Uterus (tissue), 4 donors: ENCODE measurements around the gene KHDRBS1. TPM values are rescaled to one million over a fixed set of nuclear protein-coding genes. Genes with fewer than 3 reads are reported as not detected.

Experiments
- DNase-seq, 2 donors: peaks; one replicate each; pipeline ENCODE4 v3.0.0-alpha.2; 2019 to 2020
- H3K27ac ChIP-seq, 2 donors: fragments of 200-600 bp; sonication (generic); 1 replicate in 1 of 2; 2 replicates in 1 of 2; pipeline ENCODE4 v1.5.1; 2016 to 2018
- H3K27me3 ChIP-seq, 2 donors: fragments of 200-600 bp; sonication (generic); one replicate each; pipeline ENCODE4 v1.5.1; 2018 to 2019; ENCODE audit warnings: control low read depth in 1 of 2
- H3K36me3 ChIP-seq, 2 donors: fragments of 200-600 bp; sonication (generic); one replicate each; pipeline ENCODE4 v1.5.1; 2019; ENCODE audit warnings: control low read depth in 1 of 2
- H3K4me1 ChIP-seq, 2 donors: fragments of 200-600 bp; sonication (generic); one replicate each; pipeline ENCODE4 v1.5.1; 2018 to 2019; ENCODE audit warnings: control low read depth in 1 of 2
- H3K4me3 ChIP-seq, 2 donors: fragments of 200-600 bp; sonication (generic); 1 replicate in 1 of 2; 2 replicates in 1 of 2; pipeline ENCODE4 v1.5.1; 2018 to 2019; ENCODE audit warnings: mild to moderate bottlenecking in 1 of 2
- H3K9me3 ChIP-seq, 2 donors: fragments of 200-600 bp; sonication (generic); one replicate each; pipeline ENCODE4 v1.5.1; 2019; ENCODE audit warnings: control low read depth in 1 of 2
- POLR2A ChIP-seq, 2 donors: fragments of 450-650 bp; IDR thresholded peaks; one replicate each; pipeline ENCODE4 v1.6.1; 2016; ENCODE audit warnings: antibody characterized with exemption in 2 of 2, mild to moderate bottlenecking in 1 of 2, moderate library complexity in 1 of 2
- intact Hi-C: fragments of 100-400 bp; cut with DNase I; formaldehyde crosslinking; loops from one replicate; pipeline ENCODE4 v1.15.1; 2023; ENCODE audit warnings: low total_unique reads
- total RNA-seq, 4 donors: library from RNA; depleted of rRNA in 3 of 4; stranded (reverse); fragments of >200 nt in 3 of 4; gene quantifications; one replicate each; pipeline versions ENCODE4 v1.1.0 to v1.2.4, GENCODE V29; 2014 to 2023
- TF ChIP-seq, protein P1 (sequence below), 4 experiments: fragments of 200-600 bp in 2 of 4; fragments of 450-650 bp in 2 of 4; sonication (generic) in 2 of 4; IDR thresholded peaks; one replicate each; pipeline ENCODE4 v1.5.1; 2016 to 2019; ENCODE audit warnings: antibody characterized with exemption in 4 of 4, mild to moderate bottlenecking in 2 of 4, moderate library complexity in 1 of 4
- donor health status: DM: yes; HTN: yes; CAD: no.

KHDRBS1 gene
- total RNA-seq, 4 donors from 2014 or later, result 40.9 to 142 (median 96.5) TPM

GRCh38 chr1:32048440-32048839 lies 34.8 kb downstream of the KHDRBS1 start:
- no peak overlapping the region for H3K4me3 ChIP-seq
- H3K9me3 ChIP-seq, result no peaks in the 10 kb centered on the region
- H3K27ac ChIP-seq, result no peak overlapping the region
- H3K27me3 ChIP-seq, result no peaks in the 10 kb centered on the region
- no peaks in the 10 kb centered on the region for H3K36me3 ChIP-seq
- no peak for DNase-seq
- no peaks in the 10 kb centered on the region for H3K4me1 ChIP-seq
- TF ChIP-seq POLR2A (IDR thresholded peaks at IDR 0.05), result no peak
- TF ChIP-seq, protein P1, sequence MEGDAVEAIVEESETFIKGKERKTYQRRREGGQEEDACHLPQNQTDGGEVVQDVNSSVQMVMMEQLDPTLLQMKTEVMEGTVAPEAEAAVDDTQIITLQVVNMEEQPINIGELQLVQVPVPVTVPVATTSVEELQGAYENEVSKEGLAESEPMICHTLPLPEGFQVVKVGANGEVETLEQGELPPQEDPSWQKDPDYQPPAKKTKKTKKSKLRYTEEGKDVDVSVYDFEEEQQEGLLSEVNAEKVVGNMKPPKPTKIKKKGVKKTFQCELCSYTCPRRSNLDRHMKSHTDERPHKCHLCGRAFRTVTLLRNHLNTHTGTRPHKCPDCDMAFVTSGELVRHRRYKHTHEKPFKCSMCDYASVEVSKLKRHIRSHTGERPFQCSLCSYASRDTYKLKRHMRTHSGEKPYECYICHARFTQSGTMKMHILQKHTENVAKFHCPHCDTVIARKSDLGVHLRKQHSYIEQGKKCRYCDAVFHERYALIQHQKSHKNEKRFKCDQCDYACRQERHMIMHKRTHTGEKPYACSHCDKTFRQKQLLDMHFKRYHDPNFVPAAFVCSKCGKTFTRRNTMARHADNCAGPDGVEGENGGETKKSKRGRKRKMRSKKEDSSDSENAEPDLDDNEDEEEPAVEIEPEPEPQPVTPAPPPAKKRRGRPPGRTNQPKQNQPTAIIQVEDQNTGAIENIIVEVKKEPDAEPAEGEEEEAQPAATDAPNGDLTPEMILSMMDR (IDR thresholded peaks at IDR 0.05), result no peak
- intact Hi-C loops, result no loop called here

DNA sequence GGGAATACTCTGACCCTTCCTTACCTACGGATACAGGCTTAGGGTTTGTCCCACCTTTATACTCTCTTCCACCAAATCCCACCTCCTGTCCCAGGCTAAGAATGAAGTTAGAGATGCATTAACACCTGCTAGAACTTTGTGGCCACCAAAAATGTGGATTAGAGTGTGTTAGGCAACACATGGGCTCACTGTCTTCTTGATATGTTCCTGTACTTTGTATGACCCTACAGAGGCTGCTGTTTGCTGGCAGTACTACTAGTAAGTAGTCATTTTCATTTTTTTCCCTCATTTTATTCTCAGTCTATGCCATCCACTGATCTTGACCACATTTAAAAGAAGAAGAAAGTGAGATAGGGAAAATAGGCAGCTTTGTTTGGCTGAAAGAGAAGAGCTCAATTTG lies 38.0 kb downstream of the KHDRBS1 start:
- no peaks in the 10 kb centered on the region for H3K4me1 ChIP-seq
- H3K36me3 ChIP-seq, result no peaks in the 10 kb centered on the region
- no peak overlapping the region for H3K4me3 ChIP-seq
- intact Hi-C loops, result no loop called here
- H3K27me3 ChIP-seq, result no peaks in the 10 kb centered on the region
- no peaks in the 10 kb centered on the region for H3K9me3 ChIP-seq
- TF ChIP-seq, protein P1 (IDR thresholded peaks at IDR 0.05), result no peak
- no peak for TF ChIP-seq POLR2A (IDR thresholded peaks at IDR 0.05)
- no peak overlapping the region for H3K27ac ChIP-seq
- DNase-seq, result no peak

- Histone ChIP-seq H3K27ac (no peak overlapping the region), H3K4me3 (no peak overlapping the region), H3K9me3 (no peaks in the 10 kb centered on the region), H3K36me3 (no peaks in the 10 kb centered on the region), H3K27me3 (no peaks in the 10 kb centered on the region), H3K4me1 (no peaks in the 10 kb centered on the region)
- DNase-seq, result no peak
- no peak for TF ChIP-seq POLR2A (IDR thresholded peaks at IDR 0.05)
- TF ChIP-seq, protein P1 (IDR thresholded peaks at IDR 0.05), result no peak
- intact Hi-C loops, result no loop called here
Measured at GRCh38 chr1:32052887-32053286, 39.2 kb downstream of the KHDRBS1 start.

DNA sequence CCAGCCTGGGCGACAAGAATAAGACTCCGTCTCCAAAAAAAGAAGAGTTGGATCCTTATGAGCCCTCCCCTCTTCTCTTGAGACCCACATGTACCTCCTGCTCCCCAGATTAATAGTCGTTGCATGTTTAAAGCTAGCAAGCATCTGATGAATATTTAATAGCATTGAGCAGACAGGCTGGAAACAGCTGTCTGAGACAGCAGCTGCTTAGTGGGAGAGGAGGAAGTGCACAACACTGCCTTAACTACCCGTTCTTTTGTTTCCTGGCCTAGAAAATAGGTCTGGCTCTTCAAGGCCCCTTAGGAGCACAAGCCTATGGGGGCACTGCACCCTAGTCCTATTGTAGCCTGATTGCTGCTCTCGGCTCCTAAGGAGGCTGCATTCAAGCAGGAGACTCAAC lies 41.7 kb downstream of the KHDRBS1 start:
- Histone ChIP-seq H3K4me1 (no peaks in the 10 kb centered on the region), H3K27ac (no peak overlapping the region), H3K36me3 (no peaks in the 10 kb centered on the region), H3K4me3 (no peak overlapping the region), H3K27me3 (no peaks in the 10 kb centered on the region), H3K9me3 (no peaks in the 10 kb centered on the region)
- DNase-seq, result no peak
- intact Hi-C loops, result no loop called here
- TF ChIP-seq POLR2A (IDR thresholded peaks at IDR 0.05), result no peak
- TF ChIP-seq, protein P1 (IDR thresholded peaks at IDR 0.05), result no peak

GRCh38 chr1:32056598-32056997 lies 42.9 kb downstream of the KHDRBS1 start:
- no peak for DNase-seq
- intact Hi-C loops, result no loop called here
- H3K36me3 ChIP-seq, result no peaks in the 10 kb centered on the region
- H3K27ac ChIP-seq, result no peak overlapping the region
- no peak overlapping the region for H3K4me3 ChIP-seq
- no peaks in the 10 kb centered on the region for H3K27me3 ChIP-seq
- no peaks in the 10 kb centered on the region for H3K4me1 ChIP-seq
- H3K9me3 ChIP-seq, result no peaks in the 10 kb centered on the region
- TF ChIP-seq, protein P1 (IDR thresholded peaks at IDR 0.05), result no peak
- no peak for TF ChIP-seq POLR2A (IDR thresholded peaks at IDR 0.05)
